Right forelimb (tissue), 1 donor: Measurements from ENCODE around the gene TBX4.

ENCODE experiments used
- DNase-seq: peaks from one replicate; pipeline ENCODE4 v3.0.0-alpha.2; 2018

Gene TBX4

GRCh38 chr17:61455324-61456060, 3.3 kb downstream of the TBX4 start:
- DNase-seq, result no peak

GRCh38 chr17:61456061-61456681, 3.9 kb downstream of the TBX4 start:
- DNase-seq, result no peak

- no peak for DNase-seq
Measured at GRCh38 chr17:61456688-61457225, 4.5 kb downstream of the TBX4 start.

GRCh38 chr17:61457226-61457983, 5.2 kb downstream of the TBX4 start:
- no peak for DNase-seq

GRCh38 chr17:61458000-61458399, 5.8 kb downstream of the TBX4 start:
- DNase-seq, result no peak

GRCh38 chr17:61458421-61459141, 6.4 kb downstream of the TBX4 start:
- DNase-seq, result no peak

GRCh38 chr17:61459142-61459809, 7.1 kb downstream of the TBX4 start:
- no peak for DNase-seq

- DNase-seq, result no peak
Measured at GRCh38 chr17:61459939-61460718, 7.9 kb downstream of the TBX4 start.

GRCh38 chr17:61460796-61461585, 8.8 kb downstream of the TBX4 start:
- DNase-seq, result no peak

GRCh38 chr17:61461586-61461966, 9.4 kb downstream of the TBX4 start:
- no peak for DNase-seq

- no peak for DNase-seq
Measured at GRCh38 chr17:61461967-61462718, 9.9 kb downstream of the TBX4 start.

- no peak for DNase-seq
Measured at GRCh38 chr17:61462719-61463315, 10.6 kb downstream of the TBX4 start.

GRCh38 chr17:61463316-61464129, 11.3 kb downstream of the TBX4 start:
- DNase-seq, result no peak

- DNase-seq, result no peak
Measured at GRCh38 chr17:61464130-61464842, 12.1 kb downstream of the TBX4 start.

- DNase-seq, result no peak
Measured at GRCh38 chr17:61464843-61465180, 12.6 kb downstream of the TBX4 start.

GRCh38 chr17:61465550-61466237, 13.5 kb downstream of the TBX4 start:
- no peak for DNase-seq

GRCh38 chr17:61466246-61466645, 14.0 kb downstream of the TBX4 start:
- no peak for DNase-seq
